ENCODE data around the gene SAGE1.
A peak's percentile ranks its signal among the peaks of the same experiment; 100 is the strongest.
"Not testable (repeated sequence)": the region's sequence is repeated elsewhere in the genome, so short reads cannot be mapped to it uniquely, and the experiment has no call there.

Gene SAGE1

GRCh38 chrX:135893294-135893817 is at the start of gene SAGE1, which contains the start of gene CT45A10:
SAGE1 (plus strand) TSS chrX:135893716; CDS start chrX:135896243, 2,527 bp downstream.
CT45A10 (minus strand) TSS chrX:135893444; CDS start chrX:135885344, 8,100 bp downstream.
- DNase-seq: no peak

GRCh38 chrX:135854438-135854837 is 39.1 kb upstream of the SAGE1 start, which contains the start of gene CT45A8:
CT45A8 (minus strand) TSS chrX:135854538; CDS start chrX:135850783, 3,755 bp downstream.
- DNase-seq: not testable (repeated sequence)

GRCh38 chrX:135871712-135872111 is 21.8 kb upstream of the SAGE1 start, which contains the start of gene CT45A9:
CT45A9 (minus strand) TSS chrX:135871812; CDS start chrX:135868061, 3,751 bp downstream.
- not testable (repeated sequence) for DNase-seq

GRCh38 chrX:135882741-135883140 is 10.8 kb upstream of the SAGE1 start:
- DNase-seq: not testable (repeated sequence)

- not testable (repeated sequence) for DNase-seq
These were observed 5.3 kb upstream of the SAGE1 start for GRCh38 chrX:135888230-135888629.

GRCh38 chrX:135888976-135889375 is 4.5 kb upstream of the SAGE1 start:
- DNase-seq: not testable (repeated sequence)

- no peak for DNase-seq
These were observed 3.4 kb upstream of the SAGE1 start for GRCh38 chrX:135890087-135890585.

GRCh38 chrX:135892781-135893180 is 735 bp upstream of the SAGE1 start:
- no peak for DNase-seq

GRCh38 chrX:135910251-135910650 is 16.7 kb downstream of the SAGE1 start:
- no peak for DNase-seq

GRCh38 chrX:135914404-135914803 is 20.9 kb downstream of the SAGE1 start:
- no peak for DNase-seq

GRCh38 chrX:135920516-135920915 is 27.0 kb downstream of the SAGE1 start:
- DNase-seq: not testable (repeated sequence)

GRCh38 chrX:135923353-135923752 is 29.8 kb downstream of the SAGE1 start:
- no peak for DNase-seq

GRCh38 chrX:135927897-135928296 is 34.4 kb downstream of the SAGE1 start:
- no peak for DNase-seq

GRCh38 chrX:135931644-135932487 is 38.4 kb downstream of the SAGE1 start:
- DNase-seq: peak; percentile 5

- DNase-seq: no peak
These were observed 51.0 kb downstream of the SAGE1 start for GRCh38 chrX:135944486-135944885.

GRCh38 chrX:135951291-135951690 is 57.8 kb downstream of the SAGE1 start:
- no peak for DNase-seq

All from activated T-cell treated with anti-CD3 and anti-CD28 coated beads for 4 hours (primary cell).